Measurements from ENCODE around the gene BRMS1. TPM values are rescaled to one million over a fixed set of nuclear protein-coding genes. Genes with fewer than 3 reads are reported as not detected.

The BRMS1 gene
- total and polyA plus RNA-seq, 2 experiments from 2014 or later, result 59.1 to 61.7 TPM

GRCh38 chr11:66363187-66363601 is 18.3 kb upstream of the BRMS1 start (continued):
- no peak for TF ChIP-seq ZNF462 (CRISPR knock-in tag; IDR thresholded peaks at IDR 0.05)

DNA sequence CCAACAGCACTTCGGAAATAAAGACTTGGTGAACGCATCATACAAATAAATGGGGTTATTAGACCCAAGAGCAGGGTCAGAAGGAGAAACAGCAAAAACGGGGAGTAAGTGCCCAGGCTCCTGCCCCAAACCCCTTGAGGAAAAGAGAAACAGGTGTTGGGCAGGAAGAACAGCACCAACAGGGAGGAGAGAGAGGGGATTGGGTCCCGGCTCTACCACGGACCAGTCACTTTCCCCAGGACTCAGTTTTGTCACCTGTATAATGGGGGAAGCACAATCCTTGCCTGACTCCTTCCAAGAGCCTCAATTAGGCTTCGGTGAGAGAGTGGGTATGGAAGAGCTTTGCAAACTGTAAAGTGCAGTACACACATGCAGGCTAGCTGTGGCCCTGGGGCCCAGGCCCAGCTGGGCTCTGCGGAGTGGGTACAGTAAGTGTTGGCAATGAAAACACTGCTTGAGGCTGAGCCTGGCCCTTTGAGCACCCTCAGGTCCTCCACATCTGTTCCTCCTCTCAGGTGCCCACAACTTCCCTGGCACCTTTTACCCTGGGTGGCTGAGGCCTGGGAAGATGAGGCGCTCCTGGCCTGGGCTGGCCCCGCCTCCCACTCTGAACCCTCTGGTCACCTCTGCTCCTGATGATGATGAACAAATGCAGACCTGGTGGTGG is 17.7 kb upstream of the BRMS1 start:
- no peaks in the 10 kb centered on the region for H3K27me3 ChIP-seq (ENCODE audit: insufficient read depth)
- ATAC-seq (no peak), DNase-seq (ENCODE audit: low spot score) (no peak)
- peaks cover 17% of the 10 kb centered on the region for H4K20me1 ChIP-seq (replicated peaks; ENCODE audit: insufficient read depth)
- peaks cover 48% of the 10 kb centered on the region for H3F3A ChIP-seq (replicated peaks; ENCODE audit: low read depth)
- TF ChIP-seq ZNF331 (CRISPR knock-in tag; IDR thresholded peaks at IDR 0.05; ENCODE audit: low read depth) (no peak), POLR2AphosphoS5 (IDR thresholded peaks at IDR 0.05; ENCODE audit: low read depth) (peak; percentile 9)
- peaks cover 29% of the 10 kb centered on the region for H3K27me3 Mint-ChIP-seq (ENCODE audit: insufficient read depth, low read depth, poor library complexity)
- peaks cover 6% of the 10 kb centered on the region; the same call in 1 of the 2 replicates for H3K4me1 ChIP-seq (ENCODE audit: insufficient read depth)
- H3K27ac Mint-ChIP-seq, result no peak overlapping the region
- no peak overlapping the region for H3K4me2 ChIP-seq
- H3K4me3 ChIP-seq, result no peak overlapping the region
- peaks cover 15% of the 10 kb centered on the region; the same call in 1 of the 2 replicates for H3K36me3 ChIP-seq (ENCODE audit: insufficient read depth)
- no peaks in the 10 kb centered on the region for H3K79me2 ChIP-seq (replicated peaks; ENCODE audit: insufficient read depth)
- peaks cover 61% of the 10 kb centered on the region for H3K36me3 Mint-ChIP-seq (ENCODE audit: low read depth)
- no peak overlapping the region for H2AFZ ChIP-seq
- peaks cover 7% of the 10 kb centered on the region for H3K4me1 Mint-ChIP-seq
- no peaks in the 10 kb centered on the region; the same call in 2 of the 3 replicates for H3K9me3 Mint-ChIP-seq
- H3K27ac ChIP-seq (ENCODE audit: low read depth), result 0 out of 2 replicates have a peak overlapping the region, but pooled peaks have one; percentile 14
- no peak overlapping the region; the same call in 2 of the 3 replicates for H3K4me3 Mint-ChIP-seq
- H3K9me2 ChIP-seq (ENCODE audit: insufficient read depth), result no peaks in the 10 kb centered on the region

Measured in GM23338 (cell line).